ENCODE results near the gene GRIA1. TPM values are rescaled to one million over a fixed set of nuclear protein-coding genes. Genes with fewer than 3 reads are reported as not detected.

GRIA1 gene
- total and polyA plus RNA-seq, 10 of the 15 experiments (the other 5 are each of a cell fraction or from before 2014, with no cell fraction given): 0.04 to 0.18 (median 0.04) TPM; not detected in 7

GRCh38 chr5:153802050-153802821 lies 311.8 kb downstream of the GRIA1 start:
- 49% methylated on average over 12 of the region's 12 CpGs for WGBS (ENCODE audit: insufficient coverage, insufficient replicate concordance, low lambda C conversion rate, missing lambda C conversion rate)
- FAIRE-seq (no peak), ATAC-seq (no peak), DNase-seq (ENCODE audit: low read depth, low spot score) (no peak)
- Histone ChIP-seq H3K36me3 (ENCODE audit: control insufficient read depth in 2 of 2, insufficient read depth in 2 of 2, low read length in 1 of 2) (no peaks in the 10 kb centered on the region), H4K20me1 (ENCODE audit: control insufficient read depth, insufficient read depth) (no peaks in the 10 kb centered on the region), H2AFZ (ENCODE audit: control insufficient read depth, low read depth, low read length) (no peak overlapping the region), H3K79me2 (ENCODE audit: control insufficient read depth, insufficient read depth, low read length) (no peaks in the 10 kb centered on the region), H3K27me3 (replicated peaks in 1 of 2; ENCODE audit: control insufficient read depth in 2 of 2, insufficient read depth in 2 of 2, low read length in 1 of 2) (no peaks in the 10 kb centered on the region), H3K4me3 (no peak overlapping the region), H3K27ac (ENCODE audit: control insufficient read depth, insufficient read depth) (no peak overlapping the region), H3K4me2 (ENCODE audit: control insufficient read depth, insufficient read depth) (no peak overlapping the region), H3K4me1 (ENCODE audit: control insufficient read depth, insufficient read depth, low read length) (no peaks in the 10 kb centered on the region), H3K9ac (ENCODE audit: control insufficient read depth, insufficient read depth, low read length) (no peak overlapping the region), H3K9me3 (replicated peaks; ENCODE audit: control insufficient read depth, insufficient read depth, low read length) (no peaks in the 10 kb centered on the region; the same call in 2 of the 3 replicates)
- CTCF ChIA-PET: interaction anchor here (1.6 kb wide), 1 partner anchor 172 kb away, joined by 3 read pairs; no protein-coding TSS in a partner anchor
- SMC1A ChIA-PET (ENCODE audit: uncharacterized antibody, unreplicated experiment): no interaction called here
- intact Hi-C loops (cut with micrococcal nuclease; ENCODE audit: unreplicated experiment): no loop called here
- POLR2A ChIA-PET: no interaction called here
- RAD21 ChIA-PET (ENCODE audit: unreplicated experiment): no interaction called here
- BruUV-seq (replicated peaks): no TSS peak
- in situ Hi-C loops (cut with MboI): no loop called here
- TF ChIP-seq NFIC (IDR thresholded peaks at IDR 0.05; ENCODE audit: low read depth, low read length) (no peak), MAX (IDR thresholded peaks at IDR 0.05; ENCODE audit: low read depth, low read length) (no peak), EGR1 (IDR thresholded peaks at IDR 0.05; ENCODE audit: borderline replicate concordance in 1 of 2, low read depth in 2 of 2, low read length in 2 of 2) (no peak), ASH2L (IDR thresholded peaks at IDR 0.05; ENCODE audit: borderline replicate concordance, low read depth) (no peak), RB1 (IDR thresholded peaks at IDR 0.05; ENCODE audit: borderline replicate concordance) (no peak), BMI1 (IDR thresholded peaks at IDR 0.05; ENCODE audit: borderline replicate concordance) (no peak), WRNIP1 (IDR thresholded peaks at IDR 0.05; ENCODE audit: borderline replicate concordance, low read depth, low read length) (no peak), STAT1 (conservative IDR thresholded peaks at IDR 0.05) (no peak), RAD21 (IDR thresholded peaks at IDR 0.05; ENCODE audit: insufficient read depth, low read depth, low read length) (no peak), POU2F2 (IDR thresholded peaks at IDR 0.05; ENCODE audit: borderline replicate concordance, low read depth, low read length) (no peak)
- TF ChIP-seq, protein P1, sequence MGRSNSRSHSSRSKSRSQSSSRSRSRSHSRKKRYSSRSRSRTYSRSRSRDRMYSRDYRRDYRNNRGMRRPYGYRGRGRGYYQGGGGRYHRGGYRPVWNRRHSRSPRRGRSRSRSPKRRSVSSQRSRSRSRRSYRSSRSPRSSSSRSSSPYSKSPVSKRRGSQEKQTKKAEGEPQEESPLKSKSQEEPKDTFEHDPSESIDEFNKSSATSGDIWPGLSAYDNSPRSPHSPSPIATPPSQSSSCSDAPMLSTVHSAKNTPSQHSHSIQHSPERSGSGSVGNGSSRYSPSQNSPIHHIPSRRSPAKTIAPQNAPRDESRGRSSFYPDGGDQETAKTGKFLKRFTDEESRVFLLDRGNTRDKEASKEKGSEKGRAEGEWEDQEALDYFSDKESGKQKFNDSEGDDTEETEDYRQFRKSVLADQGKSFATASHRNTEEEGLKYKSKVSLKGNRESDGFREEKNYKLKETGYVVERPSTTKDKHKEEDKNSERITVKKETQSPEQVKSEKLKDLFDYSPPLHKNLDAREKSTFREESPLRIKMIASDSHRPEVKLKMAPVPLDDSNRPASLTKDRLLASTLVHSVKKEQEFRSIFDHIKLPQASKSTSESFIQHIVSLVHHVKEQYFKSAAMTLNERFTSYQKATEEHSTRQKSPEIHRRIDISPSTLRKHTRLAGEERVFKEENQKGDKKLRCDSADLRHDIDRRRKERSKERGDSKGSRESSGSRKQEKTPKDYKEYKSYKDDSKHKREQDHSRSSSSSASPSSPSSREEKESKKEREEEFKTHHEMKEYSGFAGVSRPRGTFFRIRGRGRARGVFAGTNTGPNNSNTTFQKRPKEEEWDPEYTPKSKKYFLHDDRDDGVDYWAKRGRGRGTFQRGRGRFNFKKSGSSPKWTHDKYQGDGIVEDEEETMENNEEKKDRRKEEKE (IDR thresholded peaks at IDR 0.05): no peak
- TF ChIP-seq, protein P2, sequence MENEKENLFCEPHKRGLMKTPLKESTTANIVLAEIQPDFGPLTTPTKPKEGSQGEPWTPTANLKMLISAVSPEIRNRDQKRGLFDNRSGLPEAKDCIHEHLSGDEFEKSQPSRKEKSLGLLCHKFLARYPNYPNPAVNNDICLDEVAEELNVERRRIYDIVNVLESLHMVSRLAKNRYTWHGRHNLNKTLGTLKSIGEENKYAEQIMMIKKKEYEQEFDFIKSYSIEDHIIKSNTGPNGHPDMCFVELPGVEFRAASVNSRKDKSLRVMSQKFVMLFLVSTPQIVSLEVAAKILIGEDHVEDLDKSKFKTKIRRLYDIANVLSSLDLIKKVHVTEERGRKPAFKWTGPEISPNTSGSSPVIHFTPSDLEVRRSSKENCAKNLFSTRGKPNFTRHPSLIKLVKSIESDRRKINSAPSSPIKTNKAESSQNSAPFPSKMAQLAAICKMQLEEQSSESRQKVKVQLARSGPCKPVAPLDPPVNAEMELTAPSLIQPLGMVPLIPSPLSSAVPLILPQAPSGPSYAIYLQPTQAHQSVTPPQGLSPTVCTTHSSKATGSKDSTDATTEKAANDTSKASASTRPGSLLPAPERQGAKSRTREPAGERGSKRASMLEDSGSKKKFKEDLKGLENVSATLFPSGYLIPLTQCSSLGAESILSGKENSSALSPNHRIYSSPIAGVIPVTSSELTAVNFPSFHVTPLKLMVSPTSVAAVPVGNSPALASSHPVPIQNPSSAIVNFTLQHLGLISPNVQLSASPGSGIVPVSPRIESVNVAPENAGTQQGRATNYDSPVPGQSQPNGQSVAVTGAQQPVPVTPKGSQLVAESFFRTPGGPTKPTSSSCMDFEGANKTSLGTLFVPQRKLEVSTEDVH (IDR thresholded peaks at IDR 0.05; ENCODE audit: low read depth, partially characterized antibody): no peak
- TF ChIP-seq, protein P3, sequence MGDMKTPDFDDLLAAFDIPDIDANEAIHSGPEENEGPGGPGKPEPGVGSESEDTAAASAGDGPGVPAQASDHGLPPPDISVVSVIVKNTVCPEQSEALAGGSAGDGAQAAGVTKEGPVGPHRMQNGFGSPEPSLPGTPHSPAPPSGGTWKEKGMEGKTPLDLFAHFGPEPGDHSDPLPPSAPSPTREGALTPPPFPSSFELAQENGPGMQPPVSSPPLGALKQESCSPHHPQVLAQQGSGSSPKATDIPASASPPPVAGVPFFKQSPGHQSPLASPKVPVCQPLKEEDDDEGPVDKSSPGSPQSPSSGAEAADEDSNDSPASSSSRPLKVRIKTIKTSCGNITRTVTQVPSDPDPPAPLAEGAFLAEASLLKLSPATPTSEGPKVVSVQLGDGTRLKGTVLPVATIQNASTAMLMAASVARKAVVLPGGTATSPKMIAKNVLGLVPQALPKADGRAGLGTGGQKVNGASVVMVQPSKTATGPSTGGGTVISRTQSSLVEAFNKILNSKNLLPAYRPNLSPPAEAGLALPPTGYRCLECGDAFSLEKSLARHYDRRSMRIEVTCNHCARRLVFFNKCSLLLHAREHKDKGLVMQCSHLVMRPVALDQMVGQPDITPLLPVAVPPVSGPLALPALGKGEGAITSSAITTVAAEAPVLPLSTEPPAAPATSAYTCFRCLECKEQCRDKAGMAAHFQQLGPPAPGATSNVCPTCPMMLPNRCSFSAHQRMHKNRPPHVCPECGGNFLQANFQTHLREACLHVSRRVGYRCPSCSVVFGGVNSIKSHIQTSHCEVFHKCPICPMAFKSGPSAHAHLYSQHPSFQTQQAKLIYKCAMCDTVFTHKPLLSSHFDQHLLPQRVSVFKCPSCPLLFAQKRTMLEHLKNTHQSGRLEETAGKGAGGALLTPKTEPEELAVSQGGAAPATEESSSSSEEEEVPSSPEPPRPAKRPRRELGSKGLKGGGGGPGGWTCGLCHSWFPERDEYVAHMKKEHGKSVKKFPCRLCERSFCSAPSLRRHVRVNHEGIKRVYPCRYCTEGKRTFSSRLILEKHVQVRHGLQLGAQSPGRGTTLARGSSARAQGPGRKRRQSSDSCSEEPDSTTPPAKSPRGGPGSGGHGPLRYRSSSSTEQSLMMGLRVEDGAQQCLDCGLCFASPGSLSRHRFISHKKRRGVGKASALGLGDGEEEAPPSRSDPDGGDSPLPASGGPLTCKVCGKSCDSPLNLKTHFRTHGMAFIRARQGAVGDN (IDR thresholded peaks at IDR 0.05): no peak

Data from GM12878 (cell line).